Measurements from ENCODE around the gene SEMA5A.

- TF ChIP-seq POLR2AphosphoS5 (IDR thresholded peaks at IDR 0.05; ENCODE audit: low read depth, low read length) (no peak), SIN3A (IDR thresholded peaks at IDR 0.05; ENCODE audit: borderline replicate concordance, insufficient read depth, low read length) (no peak), TAF1 (IDR thresholded peaks at IDR 0.05; ENCODE audit: borderline replicate concordance, insufficient read depth, low read length) (no peak), FOXP2 (optimal IDR thresholded peaks at IDR 0.05; ENCODE audit: borderline replicate concordance, extremely low read depth, extremely low read length, insufficient read depth) (no peak)
- TF ChIP-seq, protein P1, sequence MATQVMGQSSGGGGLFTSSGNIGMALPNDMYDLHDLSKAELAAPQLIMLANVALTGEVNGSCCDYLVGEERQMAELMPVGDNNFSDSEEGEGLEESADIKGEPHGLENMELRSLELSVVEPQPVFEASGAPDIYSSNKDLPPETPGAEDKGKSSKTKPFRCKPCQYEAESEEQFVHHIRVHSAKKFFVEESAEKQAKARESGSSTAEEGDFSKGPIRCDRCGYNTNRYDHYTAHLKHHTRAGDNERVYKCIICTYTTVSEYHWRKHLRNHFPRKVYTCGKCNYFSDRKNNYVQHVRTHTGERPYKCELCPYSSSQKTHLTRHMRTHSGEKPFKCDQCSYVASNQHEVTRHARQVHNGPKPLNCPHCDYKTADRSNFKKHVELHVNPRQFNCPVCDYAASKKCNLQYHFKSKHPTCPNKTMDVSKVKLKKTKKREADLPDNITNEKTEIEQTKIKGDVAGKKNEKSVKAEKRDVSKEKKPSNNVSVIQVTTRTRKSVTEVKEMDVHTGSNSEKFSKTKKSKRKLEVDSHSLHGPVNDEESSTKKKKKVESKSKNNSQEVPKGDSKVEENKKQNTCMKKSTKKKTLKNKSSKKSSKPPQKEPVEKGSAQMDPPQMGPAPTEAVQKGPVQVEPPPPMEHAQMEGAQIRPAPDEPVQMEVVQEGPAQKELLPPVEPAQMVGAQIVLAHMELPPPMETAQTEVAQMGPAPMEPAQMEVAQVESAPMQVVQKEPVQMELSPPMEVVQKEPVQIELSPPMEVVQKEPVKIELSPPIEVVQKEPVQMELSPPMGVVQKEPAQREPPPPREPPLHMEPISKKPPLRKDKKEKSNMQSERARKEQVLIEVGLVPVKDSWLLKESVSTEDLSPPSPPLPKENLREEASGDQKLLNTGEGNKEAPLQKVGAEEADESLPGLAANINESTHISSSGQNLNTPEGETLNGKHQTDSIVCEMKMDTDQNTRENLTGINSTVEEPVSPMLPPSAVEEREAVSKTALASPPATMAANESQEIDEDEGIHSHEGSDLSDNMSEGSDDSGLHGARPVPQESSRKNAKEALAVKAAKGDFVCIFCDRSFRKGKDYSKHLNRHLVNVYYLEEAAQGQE (IDR thresholded peaks at IDR 0.05; ENCODE audit: insufficient read depth in 1 of 2, low read depth in 2 of 2, low read length in 2 of 2), result no peak
Observed at GRCh38 chr5:9454012-9454481, 91.8 kb downstream of the SEMA5A start.
